ENCODE data around the gene KIZ. TPM values are rescaled to one million over a fixed set of nuclear protein-coding genes. Genes with fewer than 3 reads are reported as not detected.

KIZ gene
- total RNA-seq, 1 donor from 2014 or later: 25.0 TPM

GRCh38 chr20:21259346-21259745, 133.5 kb downstream of the KIZ start:
- Histone ChIP-seq H3K27ac (no peak overlapping the region), H3K9me3 (no peaks in the 10 kb centered on the region), H3K27me3 (no peaks in the 10 kb centered on the region), H3K4me3 (no peak overlapping the region), H3K4me1 (no peaks in the 10 kb centered on the region), H3K36me3 (no peaks in the 10 kb centered on the region)
- TF ChIP-seq CTCF (IDR thresholded peaks at IDR 0.05): no peak
- TF ChIP-seq POLR2A (IDR thresholded peaks at IDR 0.05): no peak
- TF ChIP-seq POLR2AphosphoS5 (IDR thresholded peaks at IDR 0.05; ENCODE audit: insufficient read depth in 1 of 2, low read depth in 1 of 2): no peak
- no peak for DNase-seq (ENCODE audit: extremely low spot score in 2 of 2)
- intact Hi-C loops (cut with DNase I): no loop called here

DNA sequence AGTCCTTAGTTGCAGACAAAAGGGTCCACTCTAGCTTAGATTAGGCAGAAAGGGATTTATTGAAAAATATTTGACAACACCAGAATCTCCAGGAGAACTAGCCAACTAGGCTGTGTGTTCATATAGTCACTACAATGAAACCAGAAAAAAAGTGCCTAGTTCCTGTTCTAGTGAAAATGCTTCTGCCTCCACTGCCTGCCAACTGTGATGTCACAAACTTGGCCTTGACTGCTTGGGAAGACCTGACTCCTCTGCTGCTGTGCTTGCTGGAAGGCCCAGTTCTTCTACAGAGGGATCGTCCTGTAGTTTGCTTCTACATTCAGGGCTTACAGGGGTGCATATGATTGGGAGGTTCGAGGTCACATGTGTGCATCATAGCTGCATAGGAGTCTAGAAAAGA, 136.9 kb downstream of the KIZ start:
- Histone ChIP-seq H3K9me3 (no peaks in the 10 kb centered on the region), H3K4me1 (no peaks in the 10 kb centered on the region), H3K4me3 (no peak overlapping the region), H3K36me3 (no peaks in the 10 kb centered on the region), H3K27me3 (no peaks in the 10 kb centered on the region), H3K27ac (no peak overlapping the region)
- DNase-seq (ENCODE audit: extremely low spot score in 2 of 2): no peak
- no peak for TF ChIP-seq CTCF (IDR thresholded peaks at IDR 0.05)
- no peak for TF ChIP-seq POLR2AphosphoS5 (IDR thresholded peaks at IDR 0.05; ENCODE audit: insufficient read depth in 1 of 2, low read depth in 1 of 2)
- TF ChIP-seq POLR2A (IDR thresholded peaks at IDR 0.05): no peak
- intact Hi-C loops (cut with DNase I): no loop called here

GRCh38 chr20:21265261-21266190, 139.6 kb downstream of the KIZ start:
- no peak overlapping the region for H3K4me3 ChIP-seq
- no peaks in the 10 kb centered on the region for H3K9me3 ChIP-seq
- H3K27ac ChIP-seq: no peak overlapping the region
- intact Hi-C loops (cut with DNase I): no loop called here
- TF ChIP-seq POLR2AphosphoS5 (IDR thresholded peaks at IDR 0.05; ENCODE audit: insufficient read depth in 1 of 2, low read depth in 1 of 2): no peak
- TF ChIP-seq POLR2A (IDR thresholded peaks at IDR 0.05): no peak
- no peak for TF ChIP-seq CTCF (IDR thresholded peaks at IDR 0.05)
- no peaks in the 10 kb centered on the region for H3K27me3 ChIP-seq
- H3K36me3 ChIP-seq: no peaks in the 10 kb centered on the region
- DNase-seq (ENCODE audit: extremely low spot score in 2 of 2): no peak
- H3K4me1 ChIP-seq: no peaks in the 10 kb centered on the region

DNA sequence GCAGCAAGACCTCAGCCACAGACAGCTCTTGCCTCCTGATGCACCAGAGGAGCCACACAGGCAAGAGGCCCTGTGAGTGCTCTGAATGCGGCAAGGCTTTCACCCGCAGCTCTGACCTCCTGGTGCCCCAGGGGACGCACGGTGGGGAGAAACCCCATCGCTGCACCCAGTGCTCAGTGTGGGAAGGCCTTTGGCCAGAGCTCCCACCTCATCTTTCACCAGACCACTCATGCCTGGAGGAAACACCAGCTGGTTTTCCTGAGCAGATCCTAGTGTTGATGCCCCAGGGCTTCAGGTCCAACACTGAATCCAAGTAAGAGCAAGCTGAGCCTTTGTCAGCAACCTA, 140.3 kb downstream of the KIZ start:
- no peaks in the 10 kb centered on the region for H3K4me1 ChIP-seq
- no peaks in the 10 kb centered on the region for H3K36me3 ChIP-seq
- no peak overlapping the region for H3K4me3 ChIP-seq
- TF ChIP-seq POLR2AphosphoS5 (IDR thresholded peaks at IDR 0.05; ENCODE audit: insufficient read depth in 1 of 2, low read depth in 1 of 2) (no peak), POLR2A (IDR thresholded peaks at IDR 0.05) (no peak)
- H3K27me3 ChIP-seq: no peaks in the 10 kb centered on the region
- DNase-seq (ENCODE audit: extremely low spot score in 2 of 2): no peak
- no peaks in the 10 kb centered on the region for H3K9me3 ChIP-seq
- intact Hi-C loops (cut with DNase I): no loop called here
- H3K27ac ChIP-seq: no peak overlapping the region

DNA sequence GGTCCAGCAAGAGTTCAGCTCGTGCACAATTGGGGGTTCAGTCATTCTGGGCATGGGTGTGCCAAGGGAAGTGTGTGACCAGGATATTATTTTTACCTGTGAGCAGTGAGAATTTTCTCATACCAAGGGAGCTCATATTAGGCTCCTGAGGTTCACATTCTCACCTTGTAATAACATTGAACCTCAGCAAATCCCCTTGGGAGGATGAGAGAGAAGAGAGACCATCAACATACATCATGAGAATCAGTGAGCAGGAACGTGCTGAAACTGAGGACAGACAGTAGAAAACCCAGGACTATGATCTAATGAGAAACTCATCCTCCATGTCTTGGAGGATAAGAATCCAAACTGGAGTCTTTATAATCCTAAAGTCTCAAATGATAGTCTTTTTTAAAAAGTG, 143.9 kb downstream of the KIZ start:
- no peak overlapping the region for H3K27ac ChIP-seq
- no peak overlapping the region for H3K4me3 ChIP-seq
- no peak for DNase-seq (ENCODE audit: extremely low spot score in 2 of 2)
- no peaks in the 10 kb centered on the region for H3K4me1 ChIP-seq
- H3K9me3 ChIP-seq: no peaks in the 10 kb centered on the region
- TF ChIP-seq POLR2AphosphoS5 (IDR thresholded peaks at IDR 0.05; ENCODE audit: insufficient read depth in 1 of 2, low read depth in 1 of 2): no peak
- TF ChIP-seq CTCF (IDR thresholded peaks at IDR 0.05): no peak
- TF ChIP-seq POLR2A (IDR thresholded peaks at IDR 0.05): no peak
- H3K36me3 ChIP-seq: no peaks in the 10 kb centered on the region
- H3K27me3 ChIP-seq: no peaks in the 10 kb centered on the region
- intact Hi-C loops (cut with DNase I): no loop called here
